H1 (cell line): Measurements from ENCODE around the gene ITGB4. TPM values are rescaled to one million over a fixed set of nuclear protein-coding genes. Genes with fewer than 3 reads are reported as not detected.

Experiments used
- CTCF ChIA-PET: fragments of 300-600 bp; sonication (Branson Sonifier 250); formaldehyde crosslinking; loops from one replicate; lab custom pipeline; 2021; ENCODE audit not compliant: partially characterized antibody; lab: Charles Lee
- POLR2A ChIA-PET: fragments of 300-600 bp; sonication (Branson Sonifier 250); formaldehyde crosslinking; loops from one replicate; lab custom pipeline; 2021; ENCODE audit warnings: inconsistent platforms; ENCODE audit not compliant: partially characterized antibody; lab: Charles Lee
- DNase-seq, 2 experiments: peaks; one replicate each; pipeline versions ENCODE4 v3.0.0 to v3.0.0-alpha.2; 2010 to 2022; ENCODE audit warnings: low spot score in 2 of 2, low read depth in 1 of 2, mixed read lengths in 1 of 2
- FAIRE-seq: peaks from 2 replicates; lab custom pipeline; 2011; peaks lifted over from hg19 to GRCh38; lab: Jason Lieb, UNC
- H2AFZ ChIP-seq: 2 replicates; pipeline ENCODE4 v1.8.1; 2012; ENCODE audit warnings: low read length, inconsistent platforms
- H2AK5ac ChIP-seq: 2 replicates; pipeline ENCODE4 v1.6.1; 2013; ENCODE audit warnings: low read depth, low read length
- H2BK120ac ChIP-seq: replicated peaks from 2 replicates; pipeline ENCODE3; 2013; ENCODE audit warnings: low read depth, low read length, inconsistent platforms
- H2BK12ac ChIP-seq: 2 replicates; pipeline ENCODE4 v1.6.1; 2013; ENCODE audit warnings: low read depth, low read length
- H2BK15ac ChIP-seq: 2 replicates; pipeline ENCODE4 v1.6.1; 2013; ENCODE audit warnings: low read length
- H2BK20ac ChIP-seq: 2 replicates; pipeline ENCODE4 v1.6.1; 2013; ENCODE audit warnings: low read length
- H2BK5ac ChIP-seq: 2 replicates; pipeline ENCODE4 v1.6.1; 2013; ENCODE audit warnings: low read depth, low read length
- H3K14ac ChIP-seq: 2 replicates; pipeline ENCODE4 v1.6.1; 2013; ENCODE audit warnings: inconsistent platforms; ENCODE audit not compliant: insufficient read length
- H3K18ac ChIP-seq: 2 replicates; pipeline ENCODE4 v1.6.1; 2013; ENCODE audit warnings: low read length; ENCODE audit errors: extremely low read depth
- H3K23ac ChIP-seq: 2 replicates; pipeline ENCODE4 v1.6.1; 2013; ENCODE audit warnings: inconsistent platforms; ENCODE audit not compliant: insufficient read length
- H3K23me2 ChIP-seq: 2 replicates; pipeline ENCODE4 v1.6.1; 2013; ENCODE audit warnings: low read depth, low read length
- H3K27ac ChIP-seq: 2 replicates; pipeline ENCODE4 v1.6.1; 2011; ENCODE audit warnings: low read depth, low read length, inconsistent platforms
- H3K27me3 ChIP-seq, 4 experiments: replicated peaks in 1 of 4; 1 replicate in 1 of 4; 2 replicates in 3 of 4; pipeline versions ENCODE4 v1.6.1 to v1.8.1; 2011 to 2013; ENCODE audit warnings: low read length in 3 of 4, mild to moderate bottlenecking in 3 of 4, inconsistent platforms in 2 of 4, mixed read lengths in 2 of 4, moderate library complexity in 1 of 4; ENCODE audit not compliant: control insufficient read depth in 3 of 4, insufficient read depth in 3 of 4; ENCODE audit errors: extremely low read depth in 1 of 4
- H3K36me3 ChIP-seq, 4 experiments: 2 replicates each; pipeline versions ENCODE4 v1.6.1 to v1.8.1; 2011 to 2013; ENCODE audit warnings: mild to moderate bottlenecking in 4 of 4, low read length in 3 of 4, moderate library complexity in 2 of 4, control low read depth in 1 of 4, inconsistent platforms in 1 of 4; ENCODE audit not compliant: insufficient read depth in 4 of 4, control insufficient read depth in 2 of 4
- H3K4ac ChIP-seq: replicated peaks from 2 replicates; pipeline ENCODE3; 2013; ENCODE audit warnings: low read length, low read depth, mixed read lengths, inconsistent platforms; ENCODE audit not compliant: insufficient read length
- H3K4me1 ChIP-seq, 4 experiments: replicated peaks in 1 of 4; 1 replicate in 1 of 4; 2 replicates in 3 of 4; pipeline versions ENCODE4 v1.6.1 to v1.8.1; 2011 to 2013; ENCODE audit warnings: low read length in 3 of 4, inconsistent platforms in 2 of 4, mixed read lengths in 1 of 4; ENCODE audit not compliant: insufficient read depth in 4 of 4, control insufficient read depth in 3 of 4
- H3K4me2 ChIP-seq, 2 experiments: 2 replicates each; pipeline versions ENCODE4 v1.6.1 to v1.8.1; 2011 to 2013; ENCODE audit warnings: low read depth in 2 of 2, low read length in 2 of 2, control low read depth in 1 of 2, inconsistent platforms in 1 of 2, mild to moderate bottlenecking in 1 of 2; ENCODE audit not compliant: insufficient read depth in 1 of 2
- H3K4me3 ChIP-seq, 4 experiments: fragments of 200-600, 300-600 bp in 1 of 4; sonication (generic), shearing (Covaris generic), sonication (Bioruptor Twin) in 1 of 4; 2 replicates each; pipeline versions ENCODE4 v1.5.1 to v1.8.1; 2011 to 2016; ENCODE audit warnings: low read length in 4 of 4, low read depth in 3 of 4, control low read depth in 2 of 4, inconsistent platforms in 2 of 4, mild to moderate bottlenecking in 2 of 4, mixed read lengths in 1 of 4, moderate library complexity in 1 of 4; ENCODE audit not compliant: insufficient read depth in 2 of 4; ENCODE audit errors: extremely low read depth in 1 of 4
- H3K56ac ChIP-seq: replicated peaks from 2 replicates; pipeline ENCODE3; 2013; ENCODE audit warnings: low read depth, mild to moderate bottlenecking, mixed read lengths, low read length, inconsistent platforms; ENCODE audit not compliant: insufficient read length
- H3K79me1 ChIP-seq: 2 replicates; pipeline ENCODE4 v1.6.1; 2013; ENCODE audit warnings: low read depth, low read length, control low read depth
- H3K79me2 ChIP-seq, 2 experiments: 2 replicates each; pipeline versions ENCODE4 v1.6.1 to v1.8.1; 2012 to 2013; ENCODE audit warnings: low read length in 2 of 2, mild to moderate bottlenecking in 2 of 2, inconsistent platforms in 1 of 2; ENCODE audit not compliant: insufficient read depth in 2 of 2, control insufficient read depth in 1 of 2
- H3K9ac ChIP-seq, 4 experiments: replicated peaks in 1 of 4; 1 replicate in 1 of 4; 2 replicates in 3 of 4; pipeline versions ENCODE4 v1.6.1 to v1.8.1; 2011 to 2013; ENCODE audit warnings: low read depth in 3 of 4, low read length in 3 of 4, control low read depth in 2 of 4, mild to moderate bottlenecking in 2 of 4, moderate library complexity in 2 of 4, inconsistent platforms in 1 of 4; ENCODE audit errors: extremely low read depth in 1 of 4
- H3K9me3 ChIP-seq, 2 experiments: 2 replicates each; pipeline versions ENCODE4 v1.6.1 to v1.8.1; 2012 to 2013; ENCODE audit warnings: mild to moderate bottlenecking in 2 of 2, moderate library complexity in 2 of 2, control low read depth in 1 of 2, inconsistent platforms in 1 of 2, low read depth in 1 of 2, low read length in 1 of 2, mixed read lengths in 1 of 2; ENCODE audit not compliant: insufficient read depth in 2 of 2
- H4K20me1 ChIP-seq, 2 experiments: replicated peaks in 1 of 2; 2 replicates each; pipeline versions ENCODE3 to v1.8.1; 2011 to 2013; ENCODE audit warnings: inconsistent platforms in 2 of 2, low read length in 2 of 2, mild to moderate bottlenecking in 1 of 2; ENCODE audit not compliant: insufficient read depth in 2 of 2, control insufficient read depth in 1 of 2
- H4K5ac ChIP-seq: 2 replicates; pipeline ENCODE4 v1.6.1; 2013; ENCODE audit warnings: low read length, low read depth, mixed read lengths, inconsistent platforms; ENCODE audit not compliant: insufficient read length
- H4K8ac ChIP-seq: 2 replicates; pipeline ENCODE4 v1.8.0; 2013; ENCODE audit warnings: mild to moderate bottlenecking, moderate library complexity, low read length, inconsistent platforms; ENCODE audit not compliant: insufficient read depth; ENCODE audit errors: extremely low read depth
- H4K91ac ChIP-seq: replicated peaks from 2 replicates; pipeline ENCODE3; 2013; ENCODE audit warnings: low read length, mixed read lengths, inconsistent platforms; ENCODE audit not compliant: insufficient read length
- BCL11A ChIP-seq, 2 experiments: IDR thresholded peaks; one replicate each; pipeline ENCODE4 v1.6.1; 2011; ENCODE audit warnings: low read depth in 2 of 2, low read length in 2 of 2, mild to moderate bottlenecking in 2 of 2
- CBX8 ChIP-seq: fragments of 300-800, 300-1000 bp; sonication (generic); IDR thresholded peaks from 2 replicates; pipeline ENCODE4 v1.7.1; 2016; ENCODE audit warnings: low read depth, low read length, borderline replicate concordance
- CEBPB ChIP-seq: IDR thresholded peaks from 2 replicates; pipeline ENCODE4 v1.6.1; 2012; ENCODE audit warnings: low read depth, low read length
- CTBP2 ChIP-seq: IDR thresholded peaks from 2 replicates; pipeline ENCODE4 v1.7.0; 2011; ENCODE audit warnings: borderline replicate concordance, mild to moderate bottlenecking, moderate library complexity, mixed read lengths, low read length; ENCODE audit not compliant: insufficient read depth, insufficient read length
- EZH2 ChIP-seq: fragments of 200-600 bp; sonication (generic); IDR thresholded peaks from 2 replicates; pipeline ENCODE4 v1.7.1; 2012; ENCODE audit warnings: low read depth, mild to moderate bottlenecking, moderate library complexity, low read length, inconsistent platforms; ENCODE audit not compliant: severe bottlenecking
- KDM5A ChIP-seq: fragments of 200-600 bp; IDR thresholded peaks from 2 replicates; pipeline ENCODE4 v1.7.1; 2012; ENCODE audit warnings: mild to moderate bottlenecking, low read length, inconsistent platforms, mixed read lengths
- MAX ChIP-seq: IDR thresholded peaks from 2 replicates; pipeline ENCODE4 v1.6.1; 2012; ENCODE audit warnings: inconsistent platforms
- RXRA ChIP-seq: IDR thresholded peaks from 2 replicates; pipeline ENCODE4 v1.6.1; 2011; ENCODE audit warnings: low read depth, mild to moderate bottlenecking, low read length, moderate library complexity; ENCODE audit not compliant: insufficient read depth
- SP1 ChIP-seq: IDR thresholded peaks from 2 replicates; pipeline ENCODE4 v1.6.1; 2011; ENCODE audit warnings: low read depth, low read length
- SP4 ChIP-seq: IDR thresholded peaks from 2 replicates; pipeline ENCODE4 v1.6.1; 2012; ENCODE audit warnings: low read length, inconsistent platforms
- SUZ12 ChIP-seq: fragments of 200-600 bp; sonication (generic); IDR thresholded peaks from 2 replicates; pipeline ENCODE4 v1.6.1; 2012; ENCODE audit warnings: mild to moderate bottlenecking, inconsistent platforms, low read length, moderate library complexity, mixed read lengths
- WGBS, 2 experiments: shearing (Covaris generic) in 1 of 2; methylation state at CpG; one replicate each; pipeline versions ENCODE4 v1.1.6 to v1.1.7; 2013 to 2015; ENCODE audit warnings: low lambda C conversion rate in 2 of 2, mixed read lengths in 2 of 2, inconsistent platforms in 1 of 2, low coverage in 1 of 2, missing lambda C conversion rate in 1 of 2; ENCODE audit not compliant: insufficient replicate concordance in 2 of 2, insufficient coverage in 1 of 2, insufficient read length in 1 of 2; ENCODE audit errors: extremely low coverage in 1 of 2, missing lambda C conversion rate in 1 of 2; 5-methylcytosine and 5-hydroxymethylcytosine counted together
- polyA plus RNA-seq, 7 experiments: library from polyadenylated mRNA; depleted of rRNA in 3 of 7; stranded (reverse) in 5 of 7; unstranded in 2 of 7; fragments of >200 nt in 5 of 7; fragments of 200-250 nt in 2 of 7; gene quantifications; 1 replicate in 5 of 7; 2 replicates in 1 of 7; 4 replicates in 1 of 7; pipeline versions ENCODE4 v1.2.1 to v1.2.3, GENCODE V29; 2011 to 2013; ENCODE audit warnings: missing spikeins in 2 of 7, mixed read lengths in 2 of 7
- total RNA-seq: library from RNA; stranded (reverse); fragmentation: NEBNext Ultra II Directional; extraction: Animal tissue kit (Norgen Biotek cat#: 25700); gene quantifications from 2 replicates; pipeline ENCODE4 v1.2.1, GENCODE V29; 2021

Gene ITGB4
- total and polyA plus RNA-seq, 2 of the 8 experiments (the other 6 are each of a cell fraction or from before 2014, with no cell fraction given) = 5.2 to 5.6 TPM

- H3K4ac ChIP-seq = no peak overlapping the region
- H3K9me3 ChIP-seq = no peaks in the 10 kb centered on the region
- H4K91ac ChIP-seq = no peak overlapping the region
- H3K36me3 ChIP-seq = no peaks in the 10 kb centered on the region
- no peak overlapping the region for H2BK20ac ChIP-seq
- no peak for DNase-seq
- no peaks in the 10 kb centered on the region for H3K23me2 ChIP-seq
- no peak overlapping the region for H2AK5ac ChIP-seq
- H3K27me3 ChIP-seq = no peaks in the 10 kb centered on the region
- H3K4me1 ChIP-seq = no peaks in the 10 kb centered on the region
- peaks cover 0 to 2% of the 10 kb centered on the region in 2 experiments for H4K20me1 ChIP-seq
- no peak overlapping the region for H3K27ac ChIP-seq
- H3K9ac ChIP-seq = no peak overlapping the region
- no peaks in the 10 kb centered on the region for H3K79me2 ChIP-seq
- no peak overlapping the region for H2AFZ ChIP-seq
- H2BK120ac ChIP-seq = no peak overlapping the region
- no peak overlapping the region for H2BK5ac ChIP-seq
- FAIRE-seq = no peak
- no peaks in the 10 kb centered on the region for H3K79me1 ChIP-seq
- H3K14ac ChIP-seq = no peak overlapping the region
- POLR2A ChIA-PET = interaction anchor here (0.6 to 1.2 kb wide), 7 partner anchors 7 to 68 kb away, joined by 3 to 5 read pairs (median 3); no protein-coding TSS in a partner anchor
- WGBS, 2 experiments = 90% methylated on average over 12 of the region's 20 CpGs; no CpG with 5 or more reads in 1 of the 2 experiments
- H3K18ac ChIP-seq = no peak overlapping the region
- H2BK15ac ChIP-seq = no peak overlapping the region
- no peak overlapping the region for H4K5ac ChIP-seq
- H4K8ac ChIP-seq = no peak overlapping the region
- H2BK12ac ChIP-seq = no peak overlapping the region
- H3K56ac ChIP-seq = no peak overlapping the region
- CTCF ChIA-PET = interaction anchor here (0.6 to 8.1 kb wide), 17 partner anchors 11 to 724 kb away, joined by 3 to 98 read pairs (median 3); partner anchors contain the start of genes ITGB4 and SMIM5
- H3K23ac ChIP-seq = no peak overlapping the region
- H3K4me2 ChIP-seq = no peak overlapping the region
- H3K4me3 ChIP-seq = no peak overlapping the region
- no peak for TF ChIP-seq SUZ12
- TF ChIP-seq RXRA = no peak
- no peak for TF ChIP-seq CEBPB
- no peak for TF ChIP-seq BCL11A (IDR thresholded peaks at IDR 0.05; ENCODE audit: low read depth in 2 of 2, low read length in 2 of 2)
- TF ChIP-seq CBX8 = no peak
- TF ChIP-seq EZH2 = no peak
- no peak for TF ChIP-seq SP4
- no peak for TF ChIP-seq MAX
- no peak for TF ChIP-seq KDM5A
- no peak for TF ChIP-seq SP1
- TF ChIP-seq CTBP2 = no peak
These were observed 16.1 kb downstream of the ITGB4 start for GRCh38 chr17:75737133-75737962.
